ENCODE measurements around the gene ARHGAP21.
"Not testable (repeated sequence)": the region's sequence is repeated elsewhere in the genome, so short reads cannot be mapped to it uniquely, and the experiment has no call there.

ARHGAP21 gene

DNA sequence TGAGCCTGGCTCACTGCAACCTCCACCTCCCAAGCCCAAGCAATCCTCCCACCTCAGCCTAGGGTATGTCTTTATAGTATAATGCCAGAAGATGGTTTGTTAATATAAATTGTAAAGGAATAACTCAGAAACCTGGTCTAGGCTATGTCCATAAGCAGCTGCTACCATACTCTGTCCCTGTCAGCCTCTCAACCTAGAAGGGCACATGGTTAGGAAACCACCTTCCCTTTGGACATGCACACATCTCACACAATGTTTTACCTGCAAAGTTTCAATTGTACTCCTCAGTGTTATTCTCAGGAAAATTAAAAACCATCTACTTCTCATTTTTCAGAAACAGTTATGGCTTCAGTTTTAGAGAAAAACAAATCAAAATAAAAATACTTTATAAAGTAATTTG is 40.1 kb downstream of the ARHGAP21 start:
- no peak for TF ChIP-seq ZNF274 (IDR thresholded peaks at IDR 0.05; ENCODE audit: low read depth, low read length)
- no peak overlapping the region for H3K4me3 ChIP-seq (ENCODE audit: low read length)

DNA sequence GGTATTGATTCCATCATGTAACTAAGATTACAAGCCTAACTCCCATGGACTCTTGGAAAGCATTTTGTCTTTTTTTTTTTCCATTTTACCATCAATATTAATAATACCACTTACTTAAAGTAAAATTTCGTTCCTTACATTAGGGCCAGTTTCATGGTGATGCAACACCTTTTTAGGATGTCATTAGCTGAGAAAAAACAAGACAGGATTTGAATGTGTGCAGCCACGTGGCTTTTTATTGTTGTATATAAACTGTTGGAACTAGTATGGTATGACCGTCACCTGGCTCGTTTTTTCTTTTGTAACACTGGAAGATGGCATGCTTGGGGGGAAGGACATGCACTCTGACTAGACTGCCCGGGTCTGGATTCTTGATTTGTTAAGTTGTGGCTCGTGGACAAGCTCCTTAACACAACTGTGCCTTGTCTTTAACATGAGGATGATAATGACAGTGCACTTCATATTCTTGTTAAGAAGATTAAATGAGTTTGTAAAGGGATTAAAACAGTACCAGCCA is 42.1 kb downstream of the ARHGAP21 start:
- no peak overlapping the region for H3K4me3 ChIP-seq (ENCODE audit: low read length)
- TF ChIP-seq ZNF274 (IDR thresholded peaks at IDR 0.05; ENCODE audit: low read depth, low read length) = no peak

DNA sequence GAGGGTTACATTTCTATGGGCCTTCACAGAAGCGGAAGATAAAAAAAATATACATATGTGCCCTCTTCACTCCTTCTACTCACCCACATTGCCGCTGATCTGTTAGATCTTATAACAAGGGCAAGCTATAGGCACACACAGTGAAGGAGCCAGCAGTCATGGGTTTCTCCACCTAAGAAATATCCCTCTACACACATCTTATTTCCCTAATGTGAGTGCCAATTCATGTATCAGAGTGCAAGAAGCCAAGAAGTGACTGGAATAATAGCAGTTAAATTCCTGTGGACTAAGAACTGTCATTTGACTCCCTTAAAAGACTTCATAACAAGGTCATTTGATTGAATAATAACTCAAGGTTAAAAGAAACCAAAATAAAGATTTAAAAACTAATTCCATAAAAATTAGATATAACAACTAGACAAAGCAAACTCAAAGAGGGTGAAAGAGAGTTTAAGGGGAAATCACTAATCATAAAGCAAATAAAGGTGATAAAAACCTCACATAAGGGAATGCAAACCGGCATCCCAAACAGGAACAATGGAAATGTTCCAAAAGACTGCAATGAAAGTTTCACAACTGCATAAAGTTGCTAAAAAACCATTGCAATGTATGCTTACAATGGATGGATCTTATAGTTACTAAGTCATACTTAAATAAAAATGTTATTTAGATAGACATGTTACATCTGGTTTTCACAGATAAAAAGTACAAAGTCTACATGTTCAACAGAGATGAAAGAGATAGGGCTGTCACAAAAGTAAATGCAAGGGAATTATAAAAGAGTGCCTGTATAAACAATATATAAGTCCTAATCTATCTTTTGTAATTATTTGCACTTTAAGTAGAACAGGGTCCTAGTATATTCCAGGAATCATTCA is 42.8 kb downstream of the ARHGAP21 start:
- TF ChIP-seq ZNF274 (IDR thresholded peaks at IDR 0.05; ENCODE audit: low read depth, low read length) = no peak
- no peak overlapping the region for H3K4me3 ChIP-seq (ENCODE audit: low read length)

DNA sequence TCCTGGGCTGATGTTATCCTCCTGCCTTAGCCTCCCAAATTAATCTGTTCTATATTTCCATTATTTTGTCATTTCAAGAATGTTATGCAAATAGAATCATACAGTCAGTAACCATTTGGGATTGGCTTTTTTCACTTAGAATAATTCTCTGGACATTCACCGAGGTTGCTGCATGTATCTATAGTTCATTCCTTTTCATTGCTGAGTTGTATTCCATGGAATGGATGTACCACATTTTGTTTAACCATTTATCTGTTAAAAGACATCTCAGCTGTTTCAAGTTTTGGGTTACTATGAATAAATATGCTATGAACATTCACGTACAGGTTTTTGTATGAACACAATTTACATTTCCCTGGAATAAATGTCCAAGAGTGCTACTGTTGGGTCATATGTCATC is 44.9 kb downstream of the ARHGAP21 start:
- H3K4me3 ChIP-seq (ENCODE audit: low read length) = no peak overlapping the region
- TF ChIP-seq ZNF274 (IDR thresholded peaks at IDR 0.05; ENCODE audit: low read depth, low read length) = no peak

DNA sequence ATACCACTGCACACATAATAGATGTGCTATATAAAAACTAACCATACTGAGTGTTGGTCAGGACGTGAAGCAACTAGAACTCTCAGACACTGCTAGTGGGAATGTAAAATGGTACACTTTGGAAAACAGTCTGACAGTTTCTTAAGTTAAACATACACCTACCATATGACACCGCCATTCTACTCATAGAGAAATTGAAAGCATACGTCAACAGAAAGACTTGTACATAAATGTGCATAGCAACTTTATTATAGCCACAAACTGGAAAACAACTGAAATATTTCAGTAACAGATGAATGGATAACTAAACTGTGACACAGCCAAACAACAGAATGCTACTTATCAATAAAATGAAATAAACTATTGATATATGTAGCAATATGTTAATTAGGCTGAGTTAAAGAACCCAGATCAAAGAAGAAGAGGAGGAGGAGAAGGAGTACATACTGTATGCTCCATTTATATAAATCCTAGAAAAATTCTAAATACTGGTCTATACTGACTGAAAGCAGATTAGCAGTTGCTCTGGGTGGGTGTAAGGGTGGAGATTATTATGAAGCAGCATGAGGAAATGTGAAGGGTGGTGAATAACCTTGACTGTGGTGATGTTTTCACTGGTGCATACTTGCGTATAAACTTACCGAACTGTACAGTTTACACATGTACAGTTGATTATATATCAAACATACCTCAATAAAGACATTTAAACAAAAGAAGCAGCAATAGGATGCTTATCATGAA is 48.6 kb downstream of the ARHGAP21 start:
- no peak for TF ChIP-seq ZNF274 (IDR thresholded peaks at IDR 0.05; ENCODE audit: low read depth, low read length)
- H3K4me3 ChIP-seq (ENCODE audit: low read length) = no peak overlapping the region

DNA sequence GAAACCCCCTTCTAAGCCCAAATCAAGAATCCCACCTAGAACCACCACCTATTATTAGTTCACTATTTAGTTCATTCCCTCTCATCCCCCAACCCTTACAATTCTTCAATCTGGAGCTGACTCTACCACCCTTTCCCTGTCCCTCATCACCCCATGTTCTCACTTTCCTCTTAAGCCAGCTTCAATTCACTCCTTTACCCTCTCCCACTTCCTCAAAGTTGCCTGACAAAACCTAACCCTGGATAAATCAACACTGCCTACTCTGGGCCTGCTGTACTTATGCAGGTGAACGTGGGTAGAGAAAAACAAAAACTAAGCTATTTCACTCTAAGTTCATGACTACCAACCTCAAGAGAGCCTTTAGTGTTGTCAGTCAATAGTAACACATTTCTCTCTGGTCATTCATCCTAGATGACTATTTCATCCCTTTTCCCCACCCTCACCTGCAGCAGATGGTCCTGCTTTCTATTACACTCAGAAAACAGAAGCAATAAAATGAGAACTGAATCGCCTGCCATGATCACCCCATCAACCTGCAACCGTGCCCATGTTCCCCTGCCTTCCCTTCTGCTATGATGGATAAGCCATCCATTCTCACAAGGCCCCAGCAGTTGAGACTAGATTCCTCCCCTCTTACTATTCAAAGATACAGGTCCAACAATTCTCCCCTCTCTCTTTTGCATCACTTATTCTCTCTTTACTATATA is 52.6 kb downstream of the ARHGAP21 start:
- no peak overlapping the region for H3K4me3 ChIP-seq (ENCODE audit: low read length)
- no peak for TF ChIP-seq ZNF274 (IDR thresholded peaks at IDR 0.05; ENCODE audit: low read depth, low read length)

DNA sequence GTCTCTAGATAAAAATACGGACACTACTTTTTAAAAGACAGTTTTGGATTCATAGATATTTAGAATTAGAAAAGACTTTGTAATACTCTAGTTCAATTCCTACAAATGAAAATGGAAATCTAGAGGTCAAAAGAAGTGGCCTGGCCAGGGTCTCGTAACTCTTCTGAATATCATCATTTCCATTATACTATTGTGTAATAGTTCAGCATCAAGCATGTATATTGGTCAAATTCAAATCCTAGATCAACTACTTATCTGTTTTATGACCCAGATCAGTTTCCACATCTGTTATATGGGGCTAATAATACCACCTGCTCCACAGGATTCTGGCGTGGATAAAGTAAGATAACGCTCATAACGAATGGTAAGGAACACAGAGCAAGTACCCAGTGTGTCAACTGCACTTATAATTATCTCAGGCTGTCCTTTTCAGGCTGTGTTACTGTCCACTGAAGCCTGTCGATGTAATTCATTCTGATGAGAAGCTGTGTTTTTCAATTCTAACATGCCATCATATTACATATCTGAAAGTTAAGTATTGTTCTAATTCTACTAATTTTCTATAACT is 54.3 kb downstream of the ARHGAP21 start:
- TF ChIP-seq ZNF274 (IDR thresholded peaks at IDR 0.05; ENCODE audit: low read depth, low read length) = no peak
- H3K4me3 ChIP-seq (ENCODE audit: low read length) = no peak overlapping the region

DNA sequence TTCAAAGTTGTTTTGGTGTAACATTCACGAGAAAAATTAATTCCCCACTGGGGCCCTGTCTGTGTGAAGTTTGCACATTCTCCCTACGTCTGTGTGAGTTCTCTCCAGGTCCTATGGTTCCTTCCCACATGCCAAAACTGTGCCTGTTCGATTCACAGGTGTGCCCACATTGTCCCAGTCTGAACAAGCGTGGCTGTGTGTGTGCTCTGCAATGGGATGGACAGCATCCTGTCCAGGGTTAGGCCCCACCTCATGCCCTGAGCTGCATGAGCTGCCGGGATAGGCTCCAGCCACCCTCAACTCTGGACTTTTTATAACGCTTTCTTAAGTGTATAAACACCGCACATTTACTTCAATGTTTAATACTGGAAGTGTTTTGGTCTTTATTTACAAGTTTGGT is 55.4 kb downstream of the ARHGAP21 start:
- no peak for TF ChIP-seq ZNF274 (IDR thresholded peaks at IDR 0.05; ENCODE audit: low read depth, low read length)
- no peak overlapping the region for H3K4me3 ChIP-seq (ENCODE audit: low read length)

DNA sequence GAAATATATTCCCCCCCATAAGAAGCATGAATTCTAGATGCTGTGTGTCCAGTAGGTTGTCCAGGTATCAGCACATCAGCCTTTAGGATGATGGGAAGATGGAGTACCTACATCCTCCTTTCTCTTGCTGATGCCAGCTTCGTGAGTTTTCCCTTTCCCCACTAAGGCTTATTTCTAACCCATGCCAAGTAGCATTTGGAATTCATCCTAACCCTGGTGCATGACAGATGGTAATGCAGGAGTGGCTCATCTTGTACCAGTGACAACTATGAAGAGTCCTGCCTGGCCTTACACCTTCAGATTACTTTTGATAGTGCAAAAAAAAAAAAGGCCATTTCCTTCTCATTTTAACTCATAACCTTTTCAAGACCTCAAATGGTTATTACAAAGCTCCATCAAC is 58.7 kb downstream of the ARHGAP21 start:
- no peak overlapping the region for H3K4me3 ChIP-seq (ENCODE audit: low read length)
- TF ChIP-seq ZNF274 (IDR thresholded peaks at IDR 0.05; ENCODE audit: low read depth, low read length) = no peak

DNA sequence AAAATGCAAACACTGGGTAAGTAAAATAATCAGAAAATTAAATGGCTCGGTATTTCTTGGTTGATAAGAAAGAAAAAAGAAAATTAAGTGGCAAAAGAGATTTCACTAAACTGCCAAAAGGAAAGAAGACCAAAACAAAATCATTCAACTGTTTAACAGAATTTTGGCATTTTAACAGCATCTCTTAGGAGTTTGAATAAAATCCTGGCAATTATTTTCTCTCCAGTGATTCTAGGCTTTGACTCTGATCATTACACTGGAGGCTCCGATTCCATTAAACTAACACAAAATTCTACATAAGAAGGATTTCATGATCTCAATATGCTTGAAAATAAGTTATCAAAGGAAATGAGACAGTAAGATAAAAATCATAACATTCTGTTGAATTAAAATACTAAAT is 62.3 kb downstream of the ARHGAP21 start:
- TF ChIP-seq ZNF274 (IDR thresholded peaks at IDR 0.05; ENCODE audit: low read depth, low read length) = no peak
- no peak overlapping the region for H3K4me3 ChIP-seq (ENCODE audit: low read length)

DNA sequence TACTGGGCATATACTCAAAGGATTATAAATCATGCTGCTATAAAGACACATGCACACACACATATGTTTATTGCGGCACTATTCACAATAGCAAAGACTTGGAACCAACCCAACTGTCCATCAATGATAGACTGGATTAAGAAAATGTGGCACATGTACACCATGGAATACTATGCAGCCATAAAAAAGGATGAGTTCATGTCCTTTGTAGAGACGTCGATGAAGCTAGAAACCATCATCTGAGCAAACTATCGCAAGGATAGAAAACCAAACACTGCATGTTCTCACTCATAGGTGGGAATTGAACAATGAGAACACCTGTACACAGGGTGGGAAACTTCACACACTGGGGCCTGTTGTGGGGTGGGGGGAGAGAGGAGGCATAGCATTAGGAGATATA is 65.4 kb downstream of the ARHGAP21 start:
- H3K4me3 ChIP-seq (ENCODE audit: low read length) = not testable (repeated sequence)

DNA sequence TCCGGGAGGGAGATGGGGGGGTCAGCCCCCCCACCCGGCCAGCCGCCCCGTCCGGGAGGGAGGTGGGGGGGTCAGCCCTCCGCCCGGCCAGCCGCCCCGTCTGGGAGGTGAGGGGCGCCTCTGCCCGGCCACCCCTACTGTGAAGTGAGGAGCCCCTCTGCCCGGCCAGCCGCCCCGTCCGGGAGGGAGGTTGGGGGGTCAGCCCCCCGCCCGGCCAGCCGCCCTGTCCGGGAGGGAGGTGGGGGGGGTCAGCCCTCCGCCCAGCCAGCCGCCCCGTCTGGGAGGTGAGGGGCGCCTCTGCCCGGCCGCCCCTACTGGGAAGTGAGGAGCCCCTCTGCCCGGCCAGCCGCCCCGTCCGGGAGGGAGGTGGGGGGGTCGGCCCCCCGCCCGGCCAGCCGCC is 67.4 kb downstream of the ARHGAP21 start:
- not testable (repeated sequence) for H3K4me3 ChIP-seq (ENCODE audit: low read length)

DNA sequence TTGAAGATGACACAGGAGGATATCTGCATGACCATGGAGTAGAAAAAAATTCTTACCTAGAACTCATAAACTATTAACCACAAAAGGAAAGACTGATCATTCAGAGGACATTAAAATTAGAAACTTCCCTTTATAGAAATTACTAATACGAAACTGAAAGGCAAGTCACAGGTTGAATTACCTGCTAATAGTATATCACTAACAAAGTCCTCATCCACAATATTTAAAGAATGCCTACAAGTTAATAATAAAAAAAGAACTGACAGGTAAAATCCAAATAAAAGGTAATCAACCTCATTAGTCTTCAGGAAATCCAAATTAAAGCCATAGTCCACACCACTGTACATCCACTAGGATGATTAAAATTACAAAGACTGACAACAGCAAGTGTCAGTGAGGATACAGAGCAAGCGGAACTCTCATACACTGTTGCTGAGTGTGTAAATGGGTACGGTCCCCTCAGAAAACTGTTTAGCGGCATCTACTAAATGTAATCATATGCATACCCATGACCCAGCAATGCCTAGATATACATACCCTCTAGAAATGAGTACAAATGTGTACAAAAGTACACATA is 71.2 kb downstream of the ARHGAP21 start:
- no peak overlapping the region; the same call in 1 of the 2 replicates for H3K4me3 ChIP-seq (ENCODE audit: low read length)
- TF ChIP-seq ZNF274 (IDR thresholded peaks at IDR 0.05; ENCODE audit: low read depth, low read length) = no peak

DNA sequence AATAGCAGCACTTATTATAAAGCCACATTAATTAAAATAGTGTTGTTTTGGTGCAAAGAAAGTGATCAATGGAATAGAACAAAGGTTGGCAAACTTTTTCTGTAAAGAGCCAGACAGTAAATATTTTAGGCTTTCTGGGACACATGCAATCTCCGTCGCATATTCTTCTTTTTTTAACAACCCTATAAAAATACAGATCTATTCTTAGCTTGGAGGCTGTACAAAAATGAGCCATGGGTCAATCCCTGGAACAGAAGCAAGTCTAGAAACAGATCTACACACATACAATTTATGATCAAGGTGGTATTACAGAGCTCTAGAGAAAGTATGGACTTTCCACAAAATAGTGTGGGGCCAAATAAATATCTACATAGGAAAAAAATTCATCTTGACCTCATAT is 71.8 kb downstream of the ARHGAP21 start:
- no peak overlapping the region for H3K4me3 ChIP-seq (ENCODE audit: low read length)
- TF ChIP-seq ZNF274 (IDR thresholded peaks at IDR 0.05; ENCODE audit: low read depth, low read length) = no peak
